Hepatic stellate cell (primary cell): ENCODE data around the gene NR4A2.
A peak's percentile ranks its signal among the peaks of the same experiment; 100 is the strongest.

Experiments
- DNase-seq: peaks from one replicate; pipeline ENCODE4 v3.0.0; 2011; ENCODE audit warnings: low spot score

NR4A2 gene

GRCh38 chr2:156332534-156333273 is at the start of gene NR4A2:
TSS of gene NR4A2 (minus strand) at chr2:156332721. CDS start at chr2:156330186, 2,535 bp downstream.
- DNase-seq, result peak; percentile 89

GRCh38 chr2:156380117-156380645 is 47.7 kb upstream of the NR4A2 start:
- no peak for DNase-seq

GRCh38 chr2:156379714-156380113 is 47.2 kb upstream of the NR4A2 start:
- DNase-seq, result no peak

DNA sequence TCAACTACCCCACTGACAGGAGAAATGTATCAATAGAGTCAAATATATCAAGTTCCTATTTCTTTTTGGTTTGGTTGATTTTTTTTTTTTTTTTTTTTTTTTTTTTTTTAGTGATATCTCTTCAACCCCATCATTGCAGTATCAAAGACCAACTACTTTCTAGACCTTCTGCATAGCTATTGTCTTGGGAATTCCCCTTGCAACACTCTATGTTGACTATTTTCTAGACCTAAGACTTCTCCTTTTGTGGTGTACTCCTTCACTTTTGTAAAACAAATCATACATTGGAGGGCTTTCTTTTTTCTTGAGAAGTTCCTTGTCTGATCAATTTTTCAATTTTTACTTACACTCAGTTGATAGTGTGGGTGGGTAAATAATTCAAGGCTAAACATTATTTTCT is 46.5 kb upstream of the NR4A2 start:
- no peak for DNase-seq

- no peak for DNase-seq
These were observed 34.2 kb upstream of the NR4A2 start for GRCh38 chr2:156366753-156367152.

GRCh38 chr2:156363141-156363540 is 30.6 kb upstream of the NR4A2 start:
- DNase-seq, result no peak

DNA sequence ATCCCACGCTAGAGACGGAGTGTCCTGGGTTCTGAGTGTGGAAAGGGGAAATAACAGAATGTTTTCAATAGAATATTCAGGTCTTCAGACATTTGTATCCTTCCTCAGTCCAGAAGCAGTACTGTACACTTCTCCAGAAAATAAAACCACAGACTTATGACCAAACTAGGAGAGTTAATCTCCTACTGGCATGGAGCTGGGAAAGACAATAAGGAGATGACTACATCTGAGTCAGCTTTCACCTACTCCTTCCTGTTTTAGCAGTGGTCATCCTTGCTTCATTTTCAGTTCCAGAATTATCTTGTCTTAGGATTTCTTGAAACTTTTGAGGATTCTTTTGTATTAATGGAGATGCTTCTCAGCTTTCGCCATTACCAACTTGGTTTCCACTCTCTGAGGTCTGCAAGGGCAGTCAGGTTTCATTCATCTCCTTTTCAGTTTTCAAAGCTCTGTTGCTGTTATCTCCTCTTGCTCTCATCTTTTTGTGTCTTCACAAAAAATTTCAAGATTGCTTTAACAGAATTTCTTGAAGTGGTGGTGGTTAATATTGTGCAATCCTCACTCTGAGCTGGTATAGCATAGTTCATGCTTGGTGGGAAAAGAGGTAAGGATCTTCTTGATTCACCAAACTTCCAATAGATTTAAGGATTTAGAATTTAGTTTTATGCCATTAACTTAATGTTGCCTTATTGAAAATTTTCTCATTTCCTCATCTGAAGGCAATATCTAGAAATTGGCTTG is 23.7 kb upstream of the NR4A2 start:
- no peak for DNase-seq

GRCh38 chr2:156352911-156353310 is 20.4 kb upstream of the NR4A2 start:
- no peak for DNase-seq

GRCh38 chr2:156350374-156351142 is 18.0 kb upstream of the NR4A2 start:
- no peak for DNase-seq

GRCh38 chr2:156349605-156350004 is 17.1 kb upstream of the NR4A2 start:
- DNase-seq, result no peak

GRCh38 chr2:156349161-156349560 is 16.6 kb upstream of the NR4A2 start:
- DNase-seq, result no peak

GRCh38 chr2:156347431-156347830 is 14.9 kb upstream of the NR4A2 start:
- no peak for DNase-seq

DNA sequence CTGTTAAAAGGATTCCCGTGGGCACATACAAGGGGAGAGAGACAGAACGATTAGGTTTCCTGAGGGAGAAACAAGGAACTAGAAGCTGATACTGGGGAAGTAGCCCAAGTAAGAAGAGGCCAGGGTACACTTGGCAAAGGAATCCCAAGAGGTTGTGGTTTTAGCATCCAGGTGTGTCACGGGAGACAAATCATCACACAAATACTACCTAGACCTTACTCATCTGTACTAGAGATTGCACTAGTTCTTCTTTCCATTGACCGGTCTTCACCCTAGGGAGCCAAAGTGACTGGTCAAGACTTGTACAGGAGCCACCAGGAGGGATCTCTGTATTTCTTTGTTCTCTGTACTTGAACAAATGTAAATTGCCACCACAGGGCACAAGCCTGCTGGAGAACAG is 14.2 kb upstream of the NR4A2 start:
- no peak for DNase-seq

DNA sequence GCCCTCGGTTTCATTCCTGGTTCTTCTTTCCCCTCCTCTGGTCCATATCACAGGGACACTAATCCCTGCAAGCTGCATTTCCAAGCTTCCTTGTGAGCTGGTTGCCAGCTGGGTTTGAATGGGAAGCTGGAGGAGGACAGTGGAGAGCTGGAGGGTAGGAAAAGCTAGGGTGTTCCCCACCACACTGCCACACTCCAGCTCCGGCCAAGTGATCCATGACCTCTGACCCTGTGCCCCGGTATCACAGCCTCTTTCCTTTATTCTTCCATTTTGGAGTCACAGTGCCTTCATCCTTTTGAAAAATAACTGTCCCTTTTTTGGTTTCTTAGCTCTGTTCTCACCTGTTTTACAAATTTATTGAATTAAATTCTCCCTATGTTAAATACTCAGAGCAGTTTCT is 13.1 kb upstream of the NR4A2 start:
- no peak for DNase-seq

- DNase-seq, result no peak
These were observed 11.4 kb upstream of the NR4A2 start for GRCh38 chr2:156343940-156344301.

DNA sequence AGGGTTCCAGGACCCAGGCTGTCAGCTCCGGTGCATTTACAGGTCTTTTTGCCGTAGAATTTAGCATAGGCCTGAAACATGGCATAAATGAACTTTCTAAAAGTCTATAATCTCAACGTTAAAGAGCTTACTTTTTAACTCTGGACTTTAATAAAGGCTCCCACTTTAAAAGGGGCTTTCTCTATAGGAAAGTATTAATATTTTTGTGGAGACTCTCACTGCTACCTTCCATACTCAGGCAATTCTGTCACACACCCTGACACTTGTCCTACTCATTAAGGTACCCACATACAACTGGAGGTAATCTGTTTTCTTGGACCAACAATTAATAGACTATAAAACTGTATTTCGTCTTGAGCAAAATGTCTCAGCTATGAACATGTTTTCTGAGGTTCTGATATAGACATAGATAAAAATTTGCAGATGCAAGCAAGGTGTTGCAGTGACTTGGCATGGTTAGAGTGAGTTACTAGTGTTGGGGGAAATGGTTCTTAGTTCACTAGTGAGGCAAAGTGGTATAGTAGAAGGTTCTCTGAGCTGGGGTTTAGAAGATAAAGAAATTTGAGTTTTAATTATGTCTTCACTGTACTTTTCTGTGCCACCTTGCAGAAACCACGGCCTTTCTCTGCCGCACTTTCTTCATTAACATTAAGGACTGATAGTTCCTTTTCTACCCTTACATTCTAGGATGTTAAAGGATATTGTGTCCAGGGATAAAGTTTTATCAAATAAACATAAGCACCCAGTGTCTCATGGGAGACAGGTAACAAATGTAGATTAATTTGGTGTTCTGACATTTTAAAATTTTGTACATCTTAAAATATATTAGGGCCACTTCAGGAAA is 10.8 kb upstream of the NR4A2 start:
- DNase-seq, result no peak

DNA sequence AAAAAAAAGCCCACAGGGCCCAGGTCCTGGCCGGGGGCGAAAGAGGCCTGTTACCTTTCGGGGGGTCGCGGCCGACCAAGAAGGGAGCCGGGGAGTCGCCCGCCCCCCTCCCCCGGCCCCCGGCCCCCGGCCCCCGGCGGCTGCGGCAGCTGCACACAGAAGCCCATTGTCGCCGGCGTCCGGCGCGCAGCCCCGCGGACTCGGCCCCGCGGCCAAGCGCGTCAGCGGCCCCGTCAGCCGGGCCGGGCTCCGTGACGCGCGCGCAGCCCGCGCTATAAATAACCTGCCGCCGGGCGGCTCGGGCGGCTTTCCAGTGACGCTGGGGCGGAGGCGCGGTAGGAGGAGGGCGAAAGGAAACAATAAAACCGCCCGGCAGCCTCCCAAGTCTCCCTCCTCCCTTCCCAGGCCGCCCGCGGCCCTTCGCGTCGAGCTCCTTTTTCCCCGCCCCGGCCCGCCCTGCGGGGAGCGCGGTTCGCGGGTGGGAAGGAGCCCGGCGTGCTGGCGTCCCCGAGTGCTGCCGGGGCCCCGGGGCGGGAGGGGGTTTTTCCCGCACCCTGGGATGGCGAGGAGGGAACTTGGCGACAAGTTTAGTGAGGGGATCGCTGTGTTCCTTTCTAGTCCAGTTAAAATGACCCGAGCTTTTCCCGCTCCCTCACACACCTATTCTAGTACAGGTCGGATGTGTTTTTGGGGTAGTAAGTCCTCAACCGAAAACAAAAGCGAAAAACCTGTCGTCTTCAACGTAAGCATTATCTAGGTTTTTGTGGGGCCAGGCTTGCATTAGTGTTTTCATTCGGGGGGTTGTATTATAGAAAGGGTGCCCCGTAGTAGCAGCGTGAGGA is 10.0 kb upstream of the NR4A2 start:
- peak; percentile 89 for DNase-seq

DNA sequence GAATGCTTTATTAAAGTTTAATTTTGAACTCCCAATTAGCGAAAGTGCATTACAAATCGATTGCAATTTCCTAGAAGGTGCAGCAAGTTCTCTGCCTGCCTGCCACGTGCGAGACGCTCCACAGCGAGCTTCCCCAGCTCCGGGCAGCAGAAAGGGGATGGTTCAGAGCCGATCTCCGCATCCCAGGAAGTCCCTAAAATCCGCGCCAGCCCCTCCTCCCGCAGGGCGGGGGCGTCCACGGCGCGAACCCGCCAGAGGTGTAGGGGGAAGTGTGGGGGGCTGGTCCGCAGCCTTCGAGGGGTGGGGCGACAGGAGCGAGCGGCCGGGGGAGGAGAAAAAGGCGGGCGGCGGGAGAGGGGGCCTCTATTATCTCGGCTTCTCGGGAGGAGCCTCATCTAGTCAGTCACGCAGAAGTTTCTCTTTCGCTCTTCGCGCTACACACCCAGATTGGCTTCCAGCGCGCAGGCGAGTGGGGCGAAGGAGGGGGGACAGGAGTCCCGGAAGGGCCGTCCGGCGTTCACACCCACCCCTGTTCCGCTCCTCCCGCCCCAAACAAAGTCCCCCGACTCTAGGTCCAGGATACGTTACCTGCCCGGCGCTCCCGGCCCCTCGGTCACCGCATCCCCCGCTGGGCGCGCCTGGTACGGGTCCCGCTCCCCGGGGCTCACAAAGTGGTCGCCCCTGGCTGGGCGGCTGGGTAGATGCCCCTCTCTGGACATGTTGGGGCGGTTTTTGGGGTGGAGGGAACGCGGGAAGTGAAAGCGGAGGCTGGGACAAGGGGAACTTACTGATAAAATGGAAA is 9.1 kb upstream of the NR4A2 start:
- DNase-seq, result peak; percentile 85

GRCh38 chr2:156340804-156341451 is 8.4 kb upstream of the NR4A2 start:
- no peak for DNase-seq
